HG03045 (cell line): ENCODE data around the gene CNTD1.

Experiments
- ATAC-seq: cut with Tn5 transposase; IDR thresholded peaks from one replicate; pipeline ENCODE4 v1.9.1; 2021; ENCODE audit warnings: mild to moderate bottlenecking, moderate library complexity; ENCODE audit not compliant: unreplicated experiment

Gene CNTD1

DNA sequence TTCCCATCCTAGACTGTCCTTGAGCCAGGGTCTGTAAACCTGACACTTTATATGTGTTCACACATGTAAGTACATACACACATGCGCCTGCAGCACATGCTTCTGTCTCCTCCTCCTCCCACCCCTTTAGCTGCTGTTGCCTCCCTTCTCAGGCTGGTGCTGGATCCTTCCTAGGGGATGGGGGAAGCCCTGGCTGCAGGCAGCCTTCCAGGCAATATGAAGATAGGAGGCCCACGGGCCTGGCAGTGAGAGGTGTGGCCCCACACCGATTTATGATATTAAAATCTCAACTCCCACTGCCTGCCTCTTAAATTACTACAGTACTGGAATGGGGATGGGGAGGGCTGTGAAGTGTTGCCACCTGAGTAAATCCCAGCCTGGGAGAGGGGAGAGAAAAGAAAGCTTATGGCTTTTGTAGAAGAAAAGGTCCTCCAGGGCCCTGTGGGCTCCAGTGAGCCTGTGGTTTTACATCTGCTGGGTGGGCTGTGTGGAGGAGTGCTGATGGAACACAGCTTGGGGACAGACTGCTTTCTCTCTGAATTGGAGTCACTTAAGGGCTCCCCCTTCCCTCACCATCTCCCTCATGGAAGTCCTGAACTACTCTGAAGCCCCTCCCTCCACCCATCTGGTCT lies 19.2 kb upstream of the CNTD1 start:
- no peak for ATAC-seq

- ATAC-seq = no peak
These were observed 18.5 kb upstream of the CNTD1 start, which contains the start of gene WNK4 for GRCh38 chr17:42779936-42780850. WNK4 (plus strand) TSS chr17:42780610; CDS start chr17:42780699, 89 bp downstream.

GRCh38 chr17:42780851-42781638 lies 17.6 kb upstream of the CNTD1 start:
- no peak for ATAC-seq

- ATAC-seq = no peak
These were observed 17.0 kb upstream of the CNTD1 start for GRCh38 chr17:42781639-42782165.

DNA sequence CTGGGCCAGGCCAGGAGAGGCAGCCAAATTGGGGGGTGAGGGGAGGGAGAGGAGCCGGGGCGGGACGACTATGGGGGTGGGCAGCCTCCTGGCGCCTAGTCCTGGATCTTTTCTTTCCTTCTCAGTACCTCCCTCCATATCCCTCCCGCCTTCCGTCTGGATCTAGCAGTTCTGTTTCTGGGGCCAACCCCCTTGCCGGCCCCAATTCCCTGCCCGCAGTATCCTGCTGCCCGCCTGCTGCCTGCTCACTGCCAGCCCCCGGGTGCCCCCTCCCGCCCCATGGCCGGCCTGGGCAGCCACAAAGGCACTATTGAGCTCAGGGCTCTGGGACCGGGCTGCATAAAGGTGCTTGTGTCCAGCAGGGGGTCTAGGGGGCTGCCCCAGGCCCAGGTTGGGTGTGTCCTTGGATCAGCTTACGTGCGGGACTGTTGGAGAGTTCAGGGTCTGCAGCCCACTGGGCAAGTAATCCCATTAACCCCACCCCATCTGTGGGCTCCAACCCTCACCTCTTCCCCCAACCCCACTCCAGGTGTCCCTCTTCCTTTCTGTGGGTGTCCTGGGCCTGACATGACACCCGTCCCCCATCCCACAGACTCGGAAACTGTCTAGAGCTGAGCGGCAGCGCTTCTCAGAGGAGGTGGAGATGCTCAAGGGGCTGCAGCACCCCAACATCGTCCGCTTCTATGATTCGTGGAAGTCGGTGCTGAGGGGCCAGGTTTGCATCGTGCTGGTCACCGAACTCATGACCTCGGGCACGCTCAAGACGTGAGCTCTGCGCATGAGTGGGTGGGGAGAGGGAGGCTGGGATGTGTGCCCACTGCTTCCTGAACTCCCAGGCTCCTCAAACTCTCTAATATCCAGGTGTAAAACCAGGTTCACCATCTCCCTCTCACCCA lies 16.2 kb upstream of the CNTD1 start:
- ATAC-seq = no peak

DNA sequence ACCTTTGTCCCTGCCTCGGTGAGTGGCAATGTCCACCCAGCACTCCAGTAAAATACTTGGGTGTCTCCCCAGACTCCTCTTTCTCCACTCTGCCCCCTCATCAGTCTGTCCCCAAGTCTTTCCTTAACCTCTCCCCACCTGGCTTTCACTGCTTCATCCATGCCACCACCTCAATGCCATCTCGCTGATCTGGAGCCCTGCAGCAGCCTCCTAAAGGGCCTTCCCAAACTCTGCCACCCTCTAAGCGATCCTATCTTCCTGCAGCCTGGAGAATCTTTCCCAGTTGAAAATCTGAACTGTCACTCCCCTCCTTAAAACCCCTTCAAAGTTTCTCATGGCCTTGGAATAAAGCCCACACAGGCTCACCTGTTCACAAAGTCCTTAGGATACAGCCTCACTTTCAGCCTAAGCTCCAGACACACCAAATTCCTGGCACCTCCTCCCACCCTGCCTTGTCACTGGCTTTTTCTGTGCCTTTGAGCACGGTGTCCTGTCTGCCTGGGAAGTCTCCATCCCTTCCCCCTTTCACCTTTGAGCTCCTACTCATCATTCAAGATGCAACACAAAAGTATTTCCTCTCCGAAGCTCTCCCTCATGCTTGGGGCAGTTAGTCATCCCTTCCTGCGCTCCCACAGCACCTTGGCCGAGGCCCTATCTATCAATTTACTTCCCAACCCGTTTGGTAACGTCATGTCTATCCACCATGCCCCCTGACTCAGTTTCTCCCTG lies 15.4 kb upstream of the CNTD1 start:
- ATAC-seq = no peak

DNA sequence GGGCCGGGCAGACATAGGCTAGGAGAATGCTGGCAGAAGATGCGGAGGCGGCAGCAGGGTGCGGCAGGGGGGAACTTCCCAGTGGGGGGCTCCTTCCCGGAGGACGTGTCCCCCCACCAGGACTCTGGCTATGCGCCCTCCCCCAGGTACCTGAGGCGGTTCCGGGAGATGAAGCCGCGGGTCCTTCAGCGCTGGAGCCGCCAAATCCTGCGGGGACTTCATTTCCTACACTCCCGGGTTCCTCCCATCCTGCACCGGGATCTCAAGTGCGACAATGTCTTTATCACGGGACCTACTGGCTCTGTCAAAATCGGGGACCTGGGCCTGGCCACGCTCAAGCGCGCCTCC lies 14.9 kb upstream of the CNTD1 start:
- no peak for ATAC-seq

DNA sequence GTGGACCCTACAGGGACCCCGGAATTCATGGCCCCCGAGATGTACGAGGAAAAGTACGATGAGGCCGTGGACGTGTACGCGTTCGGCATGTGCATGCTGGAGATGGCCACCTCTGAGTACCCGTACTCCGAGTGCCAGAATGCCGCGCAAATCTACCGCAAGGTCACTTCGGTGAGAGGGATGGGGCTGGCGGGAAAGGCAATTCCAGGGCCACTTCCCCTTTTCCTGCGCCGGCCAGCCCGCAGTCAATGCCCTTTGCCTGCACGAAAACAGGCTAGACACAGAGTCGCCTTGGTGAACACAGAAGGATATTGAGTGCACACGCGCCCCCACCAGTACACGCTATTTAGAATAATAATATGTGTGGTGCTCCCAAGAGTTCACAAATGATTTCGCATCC lies 14.3 kb upstream of the CNTD1 start:
- ATAC-seq = no peak

DNA sequence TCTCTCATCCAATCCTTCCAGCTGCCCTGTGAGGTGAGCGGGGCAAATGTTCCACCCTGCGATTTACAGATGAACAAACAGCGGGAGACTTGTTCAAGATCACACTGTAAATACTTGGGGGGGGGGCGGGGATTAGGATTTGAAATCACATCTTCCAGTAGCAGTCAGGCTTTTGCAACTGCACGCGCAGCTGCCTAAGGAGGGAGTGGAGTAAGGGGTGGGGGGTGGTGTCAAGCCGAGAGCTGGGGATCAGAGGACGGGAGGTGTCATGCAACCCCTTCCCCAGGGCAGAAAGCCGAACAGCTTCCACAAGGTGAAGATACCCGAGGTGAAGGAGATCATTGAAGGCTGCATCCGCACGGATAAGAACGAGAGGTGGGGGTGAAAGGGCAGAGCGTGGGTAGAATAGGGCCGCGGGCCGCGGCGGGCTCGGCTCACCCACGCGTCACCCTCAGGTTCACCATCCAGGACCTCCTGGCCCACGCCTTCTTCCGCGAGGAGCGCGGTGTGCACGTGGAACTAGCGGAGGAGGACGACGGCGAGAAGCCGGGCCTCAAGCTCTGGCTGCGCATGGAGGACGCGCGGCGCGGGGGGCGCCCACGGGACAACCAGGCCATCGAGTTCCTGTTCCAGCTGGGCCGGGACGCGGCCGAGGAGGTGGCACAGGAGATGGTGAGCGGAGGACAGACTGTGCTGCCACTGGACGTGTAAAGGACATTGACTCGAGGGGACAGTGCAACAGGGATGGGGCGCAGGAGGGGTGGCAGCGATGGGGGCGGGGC lies 13.7 kb upstream of the CNTD1 start:
- no peak for ATAC-seq

GRCh38 chr17:42787266-42787665 lies 11.4 kb upstream of the CNTD1 start:
- ATAC-seq = no peak

DNA sequence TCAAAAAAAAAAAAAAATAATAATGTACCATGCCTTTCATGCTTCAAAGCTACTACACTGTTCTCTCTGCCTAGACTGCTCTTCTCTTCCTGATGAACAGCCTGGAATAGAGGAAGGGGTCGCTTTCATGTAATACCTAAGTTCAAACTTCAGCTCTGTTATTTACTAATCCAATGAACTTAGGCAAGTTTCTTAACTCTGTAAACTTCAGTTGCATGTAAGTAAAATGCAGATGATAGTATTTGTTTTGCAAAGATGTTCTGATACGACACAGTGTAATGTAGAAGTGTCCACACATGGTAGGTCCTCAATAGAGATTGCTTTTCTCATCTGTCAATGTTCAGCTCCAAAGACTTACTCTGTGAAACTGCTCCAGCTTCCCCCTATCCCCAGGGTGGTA lies 6.7 kb upstream of the CNTD1 start:
- ATAC-seq = no peak

GRCh38 chr17:42792545-42792944 lies 6.1 kb upstream of the CNTD1 start:
- ATAC-seq = no peak

DNA sequence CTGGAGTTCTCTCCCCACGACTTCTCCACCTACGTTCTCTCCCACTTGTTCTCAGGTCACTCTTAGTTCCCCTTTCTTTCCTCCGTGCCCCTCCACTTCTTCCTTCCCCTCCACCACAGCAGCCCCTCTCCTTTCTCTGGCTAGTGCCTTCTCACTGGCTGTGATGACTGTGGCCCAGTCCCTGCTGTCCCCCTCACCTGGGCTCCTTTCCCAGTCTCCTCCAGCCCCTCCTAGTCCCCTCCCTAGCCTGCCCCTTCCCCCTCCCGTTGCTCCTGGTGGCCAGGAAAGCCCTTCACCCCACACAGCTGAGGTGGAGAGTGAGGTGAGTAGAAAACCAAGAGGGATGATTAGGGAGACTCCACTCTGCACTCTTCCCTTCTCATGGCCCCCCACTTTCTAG lies 3.6 kb upstream of the CNTD1 start:
- ATAC-seq = no peak

- no peak for ATAC-seq
These were observed 3.2 kb upstream of the CNTD1 start for GRCh38 chr17:42795465-42795864.

DNA sequence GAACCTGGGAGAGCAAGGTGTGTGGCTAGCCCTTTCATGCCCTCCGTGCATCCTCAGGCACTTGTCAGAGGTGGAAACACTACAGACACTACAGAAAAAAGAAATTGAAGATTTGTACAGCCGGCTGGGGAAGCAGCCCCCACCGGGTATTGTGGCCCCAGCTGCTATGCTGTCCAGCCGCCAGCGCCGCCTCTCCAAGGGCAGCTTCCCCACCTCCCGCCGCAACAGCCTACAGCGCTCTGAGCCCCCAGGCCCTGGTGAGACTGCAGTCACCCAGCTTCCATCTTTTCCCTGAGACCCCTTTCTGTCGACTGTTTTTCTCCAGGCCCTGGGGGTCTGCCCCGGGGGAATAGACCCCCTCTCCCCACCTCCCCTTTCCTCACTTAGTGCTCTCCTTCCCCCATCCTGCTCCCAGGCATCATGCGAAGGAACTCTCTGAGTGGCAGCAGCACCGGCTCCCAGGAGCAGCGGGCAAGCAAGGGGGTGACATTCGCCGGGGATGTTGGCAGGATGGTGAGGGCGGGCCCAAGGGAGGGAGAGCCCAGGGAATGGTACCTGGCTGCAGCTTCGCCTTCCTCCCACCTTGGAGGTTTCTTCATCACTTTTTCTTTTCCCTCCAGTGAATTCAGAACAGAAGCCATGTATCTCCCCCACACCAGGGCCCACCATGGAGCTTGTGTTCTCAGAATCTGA lies 2.4 kb upstream of the CNTD1 start:
- ATAC-seq = no peak

- no peak for ATAC-seq
These were observed 1.3 kb upstream of the CNTD1 start for GRCh38 chr17:42797067-42798007.

- no peak for ATAC-seq
These were observed 664 bp upstream of the CNTD1 start for GRCh38 chr17:42798011-42798382.
